Astrocyte of the cerebellum (primary cell): ENCODE results near the gene ALKBH5.

Experiments used
- DNase-seq: peaks from one replicate; pipeline ENCODE4 v3.0.0-alpha.2; 2011; ENCODE audit warnings: low read depth
- H3K4me3 ChIP-seq: 2 replicates; pipeline ENCODE4 v1.5.1; 2011; ENCODE audit warnings: mild to moderate bottlenecking, low read depth, low read length, moderate library complexity
- in situ Hi-C: cut with HindIII; loops from 2 replicates; pipeline ENCODE4 v1.10.0; 2017; ENCODE audit warnings: low sequenced_read_pairs
- TF ChIP-seq, protein P1 (sequence below): IDR thresholded peaks from 2 replicates; pipeline ENCODE4 v1.5.1; 2012; ENCODE audit warnings: low read length, low read depth, moderate library complexity, mild to moderate bottlenecking; ENCODE audit errors: missing control alignments

Gene ALKBH5

DNA sequence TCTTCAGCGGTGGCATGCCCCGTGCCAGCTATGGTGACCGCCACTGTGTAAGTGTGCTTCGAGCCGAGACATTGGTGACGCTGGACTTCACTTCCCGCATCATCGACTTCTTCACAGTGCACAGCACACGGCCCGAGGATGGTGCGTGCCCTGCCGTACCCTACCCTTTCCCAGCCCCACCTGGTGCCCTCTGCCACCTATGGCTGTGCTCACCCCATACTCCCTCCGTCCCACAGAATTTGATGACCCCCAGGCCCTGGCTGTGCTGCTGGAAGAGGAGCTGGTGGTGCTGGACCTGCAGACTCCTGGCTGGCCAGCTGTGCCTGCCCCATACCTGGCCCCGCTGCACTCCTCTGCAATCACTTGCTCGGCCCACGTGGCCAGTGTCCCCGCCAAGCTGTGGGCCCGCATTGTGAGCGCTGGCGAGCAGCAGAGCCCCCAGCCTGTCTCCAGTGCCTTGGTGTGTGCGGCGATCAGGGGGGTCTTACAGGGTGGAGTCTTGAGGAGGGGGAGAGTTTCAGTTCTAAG lies 51.3 kb downstream of the ALKBH5 start:
- DNase-seq: no peak
- H3K4me3 ChIP-seq: no peak overlapping the region
- in situ Hi-C loops: no loop called here
- TF ChIP-seq, protein P1, sequence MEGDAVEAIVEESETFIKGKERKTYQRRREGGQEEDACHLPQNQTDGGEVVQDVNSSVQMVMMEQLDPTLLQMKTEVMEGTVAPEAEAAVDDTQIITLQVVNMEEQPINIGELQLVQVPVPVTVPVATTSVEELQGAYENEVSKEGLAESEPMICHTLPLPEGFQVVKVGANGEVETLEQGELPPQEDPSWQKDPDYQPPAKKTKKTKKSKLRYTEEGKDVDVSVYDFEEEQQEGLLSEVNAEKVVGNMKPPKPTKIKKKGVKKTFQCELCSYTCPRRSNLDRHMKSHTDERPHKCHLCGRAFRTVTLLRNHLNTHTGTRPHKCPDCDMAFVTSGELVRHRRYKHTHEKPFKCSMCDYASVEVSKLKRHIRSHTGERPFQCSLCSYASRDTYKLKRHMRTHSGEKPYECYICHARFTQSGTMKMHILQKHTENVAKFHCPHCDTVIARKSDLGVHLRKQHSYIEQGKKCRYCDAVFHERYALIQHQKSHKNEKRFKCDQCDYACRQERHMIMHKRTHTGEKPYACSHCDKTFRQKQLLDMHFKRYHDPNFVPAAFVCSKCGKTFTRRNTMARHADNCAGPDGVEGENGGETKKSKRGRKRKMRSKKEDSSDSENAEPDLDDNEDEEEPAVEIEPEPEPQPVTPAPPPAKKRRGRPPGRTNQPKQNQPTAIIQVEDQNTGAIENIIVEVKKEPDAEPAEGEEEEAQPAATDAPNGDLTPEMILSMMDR: no peak

DNA sequence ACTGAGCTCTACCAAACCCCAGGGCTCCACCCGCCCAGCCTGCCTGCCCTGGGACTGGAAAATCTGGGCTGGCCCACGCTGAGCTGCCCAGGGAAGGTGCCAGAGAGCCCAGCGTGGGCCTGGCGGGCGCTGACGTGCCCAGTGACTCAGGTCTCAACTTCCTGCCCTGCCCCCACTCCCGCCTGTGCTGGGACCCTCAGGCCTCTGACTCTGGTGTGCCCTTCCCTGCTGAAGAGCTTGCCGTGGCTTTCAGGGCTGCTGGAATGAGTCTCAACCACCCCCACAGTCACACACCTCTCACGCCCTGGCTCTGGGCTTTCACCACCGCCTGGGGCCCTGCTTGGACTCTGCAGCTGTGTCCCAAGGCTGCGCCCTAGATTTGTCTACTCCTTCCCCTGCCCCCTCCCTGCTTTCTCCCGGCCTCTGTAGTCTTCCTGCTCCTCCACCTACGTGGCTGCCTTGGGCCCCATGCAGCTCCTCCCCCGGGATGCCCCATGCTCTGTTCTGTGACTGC lies 52.2 kb downstream of the ALKBH5 start:
- TF ChIP-seq, protein P1: no peak

DNA sequence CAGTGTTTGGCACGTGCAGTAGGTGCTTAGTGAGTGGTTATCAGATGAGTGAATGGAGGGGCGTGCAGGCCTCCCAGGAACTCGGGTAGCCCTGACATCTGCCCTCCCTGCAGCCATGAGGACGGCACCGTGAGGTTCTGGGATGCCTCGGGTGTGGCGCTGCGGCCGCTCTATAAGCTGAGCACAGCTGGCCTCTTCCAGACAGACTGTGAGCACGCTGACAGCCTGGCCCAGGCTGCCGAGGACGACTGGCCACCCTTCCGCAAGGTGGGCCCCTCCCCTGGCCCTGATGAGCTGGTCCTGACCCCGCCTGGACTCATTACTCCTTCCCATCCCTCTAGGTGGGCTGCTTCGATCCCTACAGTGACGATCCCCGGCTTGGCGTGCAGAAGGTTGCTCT lies 52.9 kb downstream of the ALKBH5 start:
- in situ Hi-C loops: no loop called here
- H3K4me3 ChIP-seq: no peak overlapping the region

More for the DNA sequence above, 52.2 kb downstream of the ALKBH5 start:
- no peak overlapping the region for H3K4me3 ChIP-seq
- in situ Hi-C loops: no loop called here
- DNase-seq: no peak

DNA sequence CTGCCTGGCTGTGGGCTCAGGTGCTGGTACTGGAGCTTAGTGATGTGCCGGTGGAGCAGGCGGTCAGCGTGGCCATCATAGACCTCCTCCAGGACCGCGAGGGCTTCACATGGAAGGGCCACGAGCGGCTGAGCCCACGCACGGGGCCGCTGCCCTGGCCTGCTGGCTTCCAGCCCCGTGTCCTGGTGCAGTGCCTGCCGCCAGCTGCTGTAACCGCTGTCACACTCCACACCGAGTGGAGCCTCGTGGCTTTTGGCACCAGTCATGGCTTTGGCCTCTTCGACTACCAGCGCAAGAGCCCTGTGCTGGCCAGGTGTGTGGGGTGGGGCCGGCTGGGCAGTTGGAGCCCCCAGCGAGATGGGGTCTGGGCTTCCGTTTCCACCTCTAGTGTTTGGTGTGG lies 53.8 kb downstream of the ALKBH5 start:
- TF ChIP-seq, protein P1: no peak
- no peak for DNase-seq
- no peak overlapping the region for H3K4me3 ChIP-seq
- in situ Hi-C loops: no loop called here

More for the DNA sequence above, 52.9 kb downstream of the ALKBH5 start:
- no peak for DNase-seq
- TF ChIP-seq, protein P1: no peak

DNA sequence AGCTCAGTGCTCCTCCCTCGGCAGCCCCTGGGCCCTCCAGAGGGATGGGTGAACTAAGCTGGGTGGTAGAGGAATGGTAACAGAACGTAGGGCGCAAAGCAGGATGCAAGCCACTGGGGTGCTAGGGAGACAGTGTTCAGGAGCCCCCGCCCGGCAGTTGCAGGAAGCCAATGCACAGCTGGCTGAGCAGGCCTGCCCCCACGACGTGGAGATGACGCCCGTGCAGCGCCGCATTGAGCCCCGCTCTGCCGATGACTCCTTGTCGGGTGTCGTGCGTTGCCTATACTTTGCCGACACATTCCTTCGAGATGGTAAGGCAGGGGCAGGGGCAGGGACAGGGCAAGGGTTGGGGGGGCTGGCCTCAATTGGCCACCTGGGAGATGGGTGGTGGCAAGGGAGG lies 54.7 kb downstream of the ALKBH5 start:
- no peak overlapping the region for H3K4me3 ChIP-seq
- in situ Hi-C loops: no loop called here
- DNase-seq: no peak
- TF ChIP-seq, protein P1: no peak

DNA sequence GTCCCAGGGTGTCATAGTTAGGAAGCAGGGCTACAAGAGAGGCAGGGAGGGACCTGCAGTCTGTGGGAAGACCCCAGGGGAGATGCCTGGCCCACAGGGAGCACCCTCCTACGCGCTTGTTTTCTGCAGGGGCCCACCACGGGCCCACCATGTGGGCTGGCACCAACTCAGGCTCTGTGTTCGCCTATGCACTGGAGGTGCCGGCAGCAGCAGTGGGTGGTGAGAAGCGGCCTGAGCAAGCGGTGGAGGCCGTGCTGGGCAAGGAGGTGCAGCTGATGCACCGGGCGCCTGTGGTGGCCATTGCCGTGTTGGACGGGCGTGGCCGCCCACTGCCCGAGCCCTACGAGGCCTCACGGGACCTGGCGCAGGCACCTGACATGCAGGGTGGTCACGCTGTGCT lies 56.8 kb downstream of the ALKBH5 start:
- H3K4me3 ChIP-seq: no peak overlapping the region
- TF ChIP-seq, protein P1: no peak
- in situ Hi-C loops: no loop called here
- no peak for DNase-seq
